GM18858 (cell line): ENCODE results near the gene ELOVL1.

Experiments used
- ATAC-seq: cut with Tn5 transposase; IDR thresholded peaks from one replicate; pipeline ENCODE4 v1.9.1; 2021; ENCODE audit not compliant: unreplicated experiment

Gene ELOVL1

DNA sequence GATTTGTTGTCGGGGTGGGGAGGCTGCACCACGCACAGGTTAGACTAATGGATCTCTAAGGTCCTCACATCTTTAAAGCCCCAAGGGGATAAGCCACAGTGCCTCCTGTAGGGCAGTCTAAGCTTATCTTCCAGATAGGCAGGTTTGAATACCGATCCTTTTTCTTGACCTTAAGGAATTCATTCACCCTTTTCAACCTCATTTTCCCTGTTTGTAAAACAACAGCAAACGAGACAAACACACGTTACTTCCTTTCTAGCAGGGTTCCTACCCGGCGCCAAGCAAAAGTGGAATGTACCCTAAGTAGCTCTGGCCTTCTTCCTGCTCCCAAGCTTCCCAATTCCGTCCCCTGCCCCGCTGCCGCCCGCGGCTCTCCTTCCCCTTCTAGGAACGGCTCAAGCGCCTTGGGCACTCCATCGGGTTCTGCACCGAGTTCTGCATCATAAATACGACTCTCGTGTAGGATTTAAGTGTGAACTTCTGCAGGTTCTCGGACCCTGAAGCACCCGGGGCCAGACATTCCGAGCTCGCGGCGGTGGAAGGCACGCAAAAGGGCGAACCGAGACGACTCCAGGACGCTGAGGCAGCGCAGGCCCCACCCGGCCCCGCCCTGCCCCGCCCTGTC lies 9.6 kb downstream of the ELOVL1 start:
- ATAC-seq = no peak

DNA sequence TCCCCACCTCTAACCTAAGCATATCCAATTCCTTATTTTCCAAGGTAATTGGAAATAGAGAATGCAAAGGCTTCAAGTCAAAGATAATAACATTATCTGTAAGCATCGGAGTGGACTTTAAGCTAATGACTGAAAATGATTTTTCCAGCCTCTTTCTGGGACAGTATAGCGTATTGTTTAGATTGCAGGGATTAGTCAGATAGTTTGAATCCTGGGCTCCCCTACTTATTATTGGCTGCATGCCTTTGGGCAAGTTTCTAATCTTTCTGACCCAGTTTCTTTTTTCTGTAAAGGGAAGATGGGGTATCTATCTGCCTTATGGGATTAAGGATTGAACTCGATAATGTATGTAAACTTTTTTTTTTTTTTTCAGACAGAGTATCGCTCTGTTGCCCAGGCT lies 10.6 kb downstream of the ELOVL1 start:
- ATAC-seq = no peak

DNA sequence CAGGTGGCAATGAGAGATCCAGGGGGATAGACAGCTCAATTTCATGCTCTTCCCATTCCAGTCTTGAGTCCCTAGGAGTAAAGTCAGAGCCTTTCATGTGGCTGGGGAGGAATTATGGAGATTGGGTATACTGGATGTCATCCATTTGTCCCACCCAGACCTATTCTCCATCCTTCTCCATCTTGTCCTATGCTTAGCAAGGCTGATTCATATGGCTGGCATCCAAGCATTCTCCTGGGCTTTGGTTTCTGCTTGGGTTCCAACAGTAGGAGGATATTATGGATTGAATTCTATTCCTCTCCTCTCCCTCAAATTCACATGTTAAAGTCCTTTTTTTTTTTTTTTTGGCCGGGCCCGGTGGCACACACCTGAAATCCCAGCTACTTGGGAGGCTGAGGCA lies 12.9 kb downstream of the ELOVL1 start:
- ATAC-seq = no peak

DNA sequence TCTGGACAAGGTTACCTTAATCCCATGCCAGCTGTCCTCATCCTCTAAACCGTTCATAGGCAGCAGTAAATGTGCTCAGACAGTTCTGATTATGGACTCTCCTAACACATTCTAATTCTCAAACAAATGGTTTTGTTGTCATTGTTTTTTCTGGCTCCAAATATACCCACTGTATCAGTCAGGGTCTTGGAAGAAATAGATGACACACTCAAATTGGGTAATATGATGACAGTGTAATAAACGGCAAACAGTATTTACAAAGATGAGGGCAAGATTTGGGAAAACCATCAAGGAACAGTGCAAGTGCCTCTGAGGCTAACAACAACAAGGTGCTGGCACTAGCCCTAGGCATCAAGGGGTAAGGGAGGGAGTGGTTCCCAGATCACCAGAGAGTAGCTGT lies 13.3 kb downstream of the ELOVL1 start:
- no peak for ATAC-seq

DNA sequence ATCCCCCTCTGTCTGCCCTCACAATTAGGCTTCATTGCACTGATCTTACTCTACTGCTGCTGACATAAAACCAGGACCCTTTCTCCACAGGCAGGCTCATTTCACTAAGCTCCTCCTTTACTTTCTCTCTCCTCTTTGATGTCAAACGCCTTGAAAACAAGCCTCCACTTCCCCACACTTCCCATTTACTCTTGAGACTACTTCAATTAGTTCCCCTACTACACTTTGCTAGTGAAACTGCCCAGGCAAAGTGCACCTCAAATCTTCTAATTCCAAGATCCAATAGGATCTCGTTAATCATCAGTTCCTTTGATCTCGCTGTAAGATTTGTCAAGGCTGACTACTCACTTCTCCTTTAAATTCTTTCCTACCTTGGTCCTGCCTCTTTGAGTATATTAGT lies 14.9 kb downstream of the ELOVL1 start:
- ATAC-seq = no peak

DNA sequence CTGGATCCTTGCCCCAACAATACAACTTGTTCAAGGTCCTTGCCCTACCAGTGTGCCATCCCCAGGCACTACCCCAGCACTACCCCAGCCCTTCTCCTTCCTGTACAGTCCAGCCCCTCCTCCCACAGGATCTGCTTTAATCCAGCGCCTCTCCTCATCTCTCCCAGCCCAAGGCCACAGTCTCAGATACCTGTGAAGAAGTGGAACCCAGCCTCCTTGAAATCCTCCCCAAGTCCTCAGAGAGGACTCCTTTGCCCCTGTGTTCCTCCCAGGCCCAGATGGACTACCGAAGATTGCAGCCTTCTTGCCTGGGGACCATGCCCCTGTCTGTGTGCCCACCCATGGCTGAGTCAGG lies 15.5 kb downstream of the ELOVL1 start:
- ATAC-seq = no peak

DNA sequence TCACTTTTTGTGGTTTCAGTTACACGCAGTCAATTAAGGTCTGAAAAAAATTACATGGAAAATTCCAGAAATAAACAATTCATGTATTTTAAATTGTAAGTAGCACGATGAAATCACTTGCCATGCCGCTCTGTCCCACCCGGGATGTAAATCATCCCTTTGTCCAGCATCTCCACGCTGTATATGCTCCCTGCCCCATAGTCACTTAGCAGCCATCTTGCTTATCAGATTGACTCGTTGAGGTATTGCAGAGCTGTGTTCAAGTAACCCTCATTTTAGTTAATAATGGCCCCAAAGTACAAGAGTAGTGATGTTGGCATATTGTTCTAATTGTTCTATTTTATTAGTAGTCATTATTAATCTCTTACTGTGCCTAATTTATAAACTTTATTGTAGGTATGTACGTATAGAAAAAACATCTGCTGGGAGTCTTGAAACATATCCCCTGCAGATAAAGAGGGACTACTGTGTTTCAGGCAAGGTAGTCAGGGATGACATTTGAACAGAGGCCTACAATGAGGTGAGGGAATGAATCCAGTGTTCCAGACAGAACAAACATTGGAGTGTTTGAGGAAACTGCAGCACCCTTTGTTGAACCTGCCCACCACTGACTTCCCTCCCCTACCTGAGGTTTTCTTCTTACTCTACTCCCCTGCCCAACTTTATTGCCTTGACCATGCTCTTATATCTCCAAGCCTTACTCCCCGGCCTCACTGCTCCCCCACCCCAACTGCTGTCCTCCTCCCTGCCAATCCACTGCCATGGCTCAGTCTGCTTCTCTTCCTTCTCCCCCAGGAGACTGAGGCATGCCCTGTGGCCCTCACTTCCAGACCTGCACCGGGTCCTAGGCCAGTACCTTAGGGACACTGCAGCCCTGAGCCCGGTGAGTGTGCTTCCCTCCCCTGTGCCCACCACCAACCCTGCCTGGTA lies 16.1 kb downstream of the ELOVL1 start:
- ATAC-seq = no peak

DNA sequence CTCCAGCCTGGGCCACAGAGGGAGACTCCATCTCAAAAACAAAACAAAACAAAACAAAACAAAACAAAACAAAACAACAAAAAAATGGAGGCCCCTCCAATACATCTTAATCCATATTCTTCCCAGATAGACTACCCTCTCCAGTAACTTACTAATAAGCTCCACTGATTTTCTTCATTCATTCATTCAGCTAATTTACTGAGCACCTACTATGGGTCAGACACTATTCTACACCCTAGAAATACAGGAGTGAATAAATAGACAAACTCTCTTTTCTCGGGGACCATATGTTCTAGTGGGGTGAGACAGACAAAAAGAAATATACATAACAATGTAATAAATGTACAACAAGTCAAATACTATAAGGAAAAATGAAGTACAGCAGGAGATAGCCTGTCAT lies 16.8 kb downstream of the ELOVL1 start:
- ATAC-seq = no peak

DNA sequence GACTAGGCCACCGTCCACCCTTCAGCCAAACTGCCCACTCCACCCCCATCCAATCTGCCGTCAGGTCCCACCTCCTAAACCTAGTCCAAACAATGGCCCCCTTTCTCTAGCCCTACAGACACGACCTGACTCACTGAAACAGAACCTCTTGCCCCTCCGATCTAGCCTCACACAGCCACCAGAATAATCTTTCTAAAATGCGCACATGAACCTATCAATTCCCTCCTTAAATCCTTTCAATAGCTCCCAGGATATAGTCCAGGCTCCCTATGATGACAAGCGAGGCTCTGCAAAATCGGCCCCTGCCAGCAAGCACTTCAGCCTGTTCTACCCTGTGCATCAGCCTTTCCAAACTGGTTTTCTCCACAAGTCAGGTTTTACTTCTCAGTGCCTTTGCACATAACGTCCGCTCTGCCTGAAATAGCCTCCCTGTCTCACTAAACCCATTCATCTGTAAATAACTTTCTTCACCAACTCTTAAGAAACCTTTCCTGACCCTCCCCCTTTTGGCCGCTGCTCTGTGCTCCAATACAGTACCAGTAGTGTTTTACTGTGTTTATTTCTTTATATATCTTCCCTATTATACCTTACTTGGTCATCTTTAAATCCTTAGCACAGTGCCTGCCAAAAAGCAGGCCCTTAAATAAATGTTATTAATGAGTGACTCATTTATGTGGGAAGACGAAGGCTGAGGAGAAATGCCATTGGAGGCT lies 18.1 kb downstream of the ELOVL1 start:
- no peak for ATAC-seq

DNA sequence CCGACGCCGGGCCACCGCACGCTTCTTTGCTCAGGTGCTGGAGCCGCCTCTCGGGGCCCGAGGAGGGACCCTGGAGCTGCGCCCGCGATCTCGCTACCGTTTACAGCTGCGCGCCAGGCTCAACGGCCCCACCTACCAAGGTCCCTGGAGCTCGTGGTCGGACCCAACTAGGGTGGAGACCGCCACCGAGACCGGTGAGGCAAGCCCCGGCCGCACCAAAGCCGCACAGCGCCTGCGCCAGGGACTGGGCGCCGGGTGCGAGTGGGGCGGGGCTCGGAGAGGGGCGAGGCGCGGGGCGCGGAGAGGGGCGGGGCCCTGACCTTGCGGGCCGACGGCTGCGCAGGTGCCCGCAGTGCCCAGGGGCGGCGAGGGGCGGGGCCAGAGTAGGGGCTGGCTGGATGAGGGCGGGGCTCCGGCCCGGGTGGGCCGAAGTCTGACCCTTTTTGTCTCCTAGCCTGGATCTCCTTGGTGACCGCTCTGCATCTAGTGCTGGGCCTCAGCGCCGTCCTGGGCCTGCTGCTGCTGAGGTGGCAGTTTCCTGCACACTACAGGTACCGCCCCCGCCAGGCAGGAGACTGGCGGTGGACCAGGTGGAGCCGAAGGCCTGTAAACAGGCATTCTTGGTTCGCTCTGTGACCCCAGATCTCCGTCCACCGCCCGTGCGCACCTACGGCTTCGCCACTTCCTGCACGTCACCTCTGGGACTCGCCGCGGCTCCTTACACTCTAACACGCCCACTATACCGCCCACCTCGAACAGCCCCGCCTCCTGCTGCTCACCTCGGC lies 18.8 kb downstream of the ELOVL1 start:
- ATAC-seq = no peak

DNA sequence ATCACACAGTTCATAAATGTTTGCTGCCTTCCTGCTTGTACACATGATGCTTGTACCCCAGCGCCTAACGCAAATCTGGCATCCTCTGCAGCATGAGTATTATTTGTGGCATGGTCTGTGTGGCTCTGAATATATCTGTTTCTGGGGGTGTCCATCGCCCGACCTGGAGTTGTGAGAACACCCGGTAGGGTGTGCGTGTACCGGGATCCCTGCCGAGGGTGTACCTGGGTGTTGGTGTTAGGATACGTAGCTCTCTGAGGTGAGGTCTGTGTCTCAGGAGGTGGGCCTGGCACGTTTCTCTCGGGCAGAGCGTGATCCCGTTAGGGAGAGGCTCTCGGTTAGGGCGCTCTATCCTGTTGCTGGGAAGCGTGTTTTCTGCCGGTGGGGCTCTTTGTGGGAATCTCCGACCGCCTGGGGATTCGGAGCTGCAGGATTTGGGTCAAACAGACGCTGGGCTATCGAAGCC lies 19.4 kb downstream of the ELOVL1 start:
- no peak for ATAC-seq

DNA sequence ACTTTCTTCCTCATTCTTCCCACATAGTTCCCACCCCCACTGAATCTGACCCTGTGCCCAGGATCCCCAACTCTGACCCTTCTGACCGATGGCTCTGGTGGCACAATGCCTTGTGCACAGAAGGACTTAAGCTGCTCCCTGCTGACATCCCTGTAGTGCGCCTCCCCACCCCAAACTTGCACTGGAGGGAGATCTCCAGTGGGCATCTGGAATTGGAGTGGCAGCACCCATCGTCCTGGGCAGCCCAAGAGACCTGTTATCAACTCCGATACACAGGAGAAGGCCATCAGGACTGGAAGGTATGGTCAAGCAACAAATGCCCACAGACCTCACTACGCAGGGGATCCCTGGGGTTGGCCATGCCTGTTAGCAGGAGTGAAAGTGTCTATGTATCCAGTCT lies 21.2 kb downstream of the ELOVL1 start:
- no peak for ATAC-seq

DNA sequence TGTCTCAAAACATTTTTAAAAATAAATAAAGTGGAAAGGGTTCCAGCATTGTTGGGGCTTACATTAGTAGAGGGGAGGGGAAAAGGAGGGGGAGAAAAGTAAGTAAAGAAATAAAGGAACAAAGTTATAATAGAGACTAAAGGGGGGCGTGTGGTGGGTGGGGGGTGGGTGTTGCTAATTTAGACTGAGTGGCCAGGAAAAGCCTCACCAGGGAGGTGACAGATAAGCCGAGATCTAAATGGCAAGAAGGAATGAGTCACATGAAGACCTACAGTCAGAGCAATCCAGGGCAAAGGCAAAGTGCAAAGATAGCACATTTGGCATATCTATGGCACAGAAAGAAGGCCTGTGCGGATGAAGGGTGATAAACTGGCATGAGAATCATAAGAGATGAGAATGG lies 22.7 kb downstream of the ELOVL1 start:
- ATAC-seq = no peak

DNA sequence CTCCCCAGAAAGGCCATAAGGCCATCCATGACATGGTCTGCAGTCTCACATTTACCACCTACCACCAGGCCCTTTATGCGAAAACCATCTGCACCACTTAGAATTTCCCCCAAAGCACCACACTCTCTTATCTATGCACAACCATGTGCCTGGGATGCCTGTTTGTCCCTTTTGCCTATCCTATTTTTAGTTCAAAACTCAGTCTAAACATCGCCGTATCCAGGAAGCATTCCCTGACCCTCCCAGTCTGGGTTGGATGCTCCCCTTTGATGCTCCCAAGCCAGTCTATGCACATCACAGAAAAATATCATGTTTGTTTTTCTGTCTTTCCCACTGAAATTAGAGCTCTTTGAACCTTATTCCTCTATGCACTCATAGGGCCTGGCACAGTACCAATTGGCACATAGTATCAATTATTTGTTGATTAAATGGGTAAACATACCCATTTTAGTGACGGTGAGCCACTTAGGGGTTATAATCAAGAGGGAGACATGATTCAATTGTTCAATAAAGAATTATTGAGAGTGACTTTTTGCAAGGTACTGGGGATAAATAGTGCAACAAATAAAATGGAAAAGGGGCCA lies 23.5 kb downstream of the ELOVL1 start:
- ATAC-seq = no peak

DNA sequence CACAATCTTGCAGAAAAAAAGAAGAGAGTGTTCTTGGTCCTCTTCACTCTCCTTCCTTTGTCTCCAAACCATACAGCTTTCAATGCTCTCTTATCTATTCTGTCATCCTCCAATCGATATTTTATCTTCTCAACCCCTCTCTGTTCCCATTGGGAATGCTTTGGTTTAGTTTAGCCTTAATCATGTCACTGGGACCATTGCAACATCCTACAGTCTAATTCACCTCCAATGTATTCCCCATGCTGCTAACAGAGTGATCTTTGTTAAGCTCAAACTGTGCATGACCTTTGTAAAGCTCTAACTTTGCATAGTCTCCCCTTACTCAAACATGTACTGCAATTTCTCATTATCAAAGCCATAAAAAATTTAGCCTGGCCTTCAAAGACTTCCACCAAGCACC lies 27.3 kb downstream of the ELOVL1 start:
- no peak for ATAC-seq

DNA sequence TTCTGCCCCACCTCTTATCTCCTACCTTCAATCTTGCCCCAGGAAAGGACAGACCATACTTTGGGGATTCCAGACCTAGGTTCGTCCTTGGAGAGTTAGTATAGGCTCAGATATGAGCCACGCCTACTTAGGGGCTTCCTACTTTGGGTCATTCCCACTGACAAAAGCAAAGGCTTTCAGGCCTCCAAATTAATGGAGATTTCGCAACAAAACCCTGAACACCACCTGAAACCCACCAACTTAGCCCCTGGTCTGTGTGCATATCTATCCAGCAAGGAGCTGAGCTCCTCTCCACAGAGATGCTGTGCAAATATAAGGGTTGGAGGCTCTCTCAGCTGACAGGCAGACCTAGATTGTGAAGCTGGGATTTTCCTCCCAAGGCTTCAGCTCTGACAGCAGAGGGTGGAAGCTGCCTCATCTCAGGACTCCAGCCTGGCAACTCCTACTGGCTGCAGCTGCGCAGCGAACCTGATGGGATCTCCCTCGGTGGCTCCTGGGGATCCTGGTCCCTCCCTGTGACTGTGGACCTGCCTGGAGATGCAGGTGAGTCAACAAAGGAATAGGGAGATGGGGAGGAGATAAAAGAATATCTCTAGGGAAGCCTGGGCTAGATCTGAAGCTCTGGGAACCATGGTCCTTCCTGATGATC lies 28.1 kb downstream of the ELOVL1 start:
- ATAC-seq = no peak

DNA sequence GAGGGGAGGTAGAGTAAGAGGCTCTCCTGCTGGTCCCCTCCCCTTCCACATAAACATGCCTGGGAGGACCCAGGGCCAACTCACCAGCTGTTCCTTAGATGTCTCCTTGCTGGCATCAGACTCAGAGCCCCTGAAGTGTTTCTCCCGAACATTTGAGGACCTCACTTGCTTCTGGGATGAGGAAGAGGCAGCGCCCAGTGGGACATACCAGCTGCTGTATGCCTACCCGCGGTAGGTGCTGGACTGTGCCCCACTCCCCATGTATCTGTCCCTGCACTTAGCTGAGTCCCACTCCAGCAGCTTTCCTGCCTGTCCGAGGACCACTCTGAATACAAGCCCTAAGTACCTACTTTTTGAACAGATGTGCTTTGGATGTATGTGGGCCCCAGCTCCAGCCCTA lies 29.8 kb downstream of the ELOVL1 start:
- no peak for ATAC-seq

DNA sequence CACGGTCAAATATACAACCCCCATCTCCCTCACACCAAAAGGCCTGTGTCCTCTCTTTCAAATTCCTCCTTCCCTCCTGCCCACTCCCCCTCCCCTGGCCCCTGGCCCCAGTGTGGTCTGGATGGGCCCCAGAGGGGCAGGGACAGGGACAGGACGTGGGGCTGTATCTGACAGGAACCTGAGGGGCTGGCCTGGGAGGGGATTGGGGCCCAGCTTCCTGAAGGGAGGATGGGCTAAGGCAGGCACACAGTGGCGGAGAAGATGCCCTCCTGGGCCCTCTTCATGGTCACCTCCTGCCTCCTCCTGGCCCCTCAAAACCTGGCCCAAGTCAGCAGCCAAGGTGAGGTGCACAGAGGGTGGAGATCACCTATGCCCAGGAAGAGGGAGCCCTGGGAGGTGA lies 30.2 kb downstream of the ELOVL1 start, which contains the start of gene MPL:
MPL (plus strand) TSS at position 231 of the 400 bp plus-strand sequence; CDS start at position 262, 31 bp downstream.
- ATAC-seq = no peak

DNA sequence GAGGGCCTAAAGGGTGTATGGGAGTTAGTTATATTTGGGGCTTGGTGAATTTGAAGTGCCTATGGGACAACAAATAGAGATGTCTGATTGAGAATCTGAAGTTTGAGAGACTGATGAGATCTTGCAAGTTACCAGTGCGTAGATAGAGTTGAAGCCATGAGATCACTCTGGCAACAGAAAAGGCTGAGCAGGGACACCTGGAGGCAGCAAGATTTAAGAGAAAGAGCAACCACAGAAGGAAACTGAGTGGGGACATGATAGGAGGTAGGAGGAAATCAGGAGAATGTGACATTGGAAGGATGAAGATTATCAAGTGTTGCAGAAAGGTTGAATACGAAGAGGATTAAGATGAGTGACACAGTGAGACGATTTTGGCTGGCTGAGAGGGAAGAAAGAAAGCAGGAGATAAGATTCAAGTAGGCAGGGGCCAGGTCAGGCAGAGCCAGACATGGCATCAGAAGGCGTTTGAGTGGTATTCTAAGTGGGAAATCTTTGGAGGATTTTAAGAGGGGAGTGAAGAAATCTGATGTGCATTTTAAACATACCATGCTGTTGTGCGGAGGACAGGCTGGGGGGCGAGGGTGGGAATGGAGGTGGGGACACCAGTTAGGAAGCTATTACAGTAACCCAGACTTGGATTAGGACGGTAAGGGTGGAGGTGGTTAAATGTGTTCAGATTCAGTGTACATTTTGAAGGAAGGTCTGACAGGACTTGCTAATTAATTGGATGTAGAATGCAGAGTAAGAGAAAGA lies 33.2 kb downstream of the ELOVL1 start:
- no peak for ATAC-seq
